Keratinocyte (primary cell): ENCODE measurements around the gene ACTN1.

ENCODE experiments used
- CTCF ChIP-seq, 3 experiments: IDR thresholded peaks in 1 of 3; conservative IDR thresholded peaks in 1 of 3; optimal IDR thresholded peaks in 1 of 3; 2 replicates in 2 of 3; 3 replicates in 1 of 3; pipeline versions ENCODE3 to v1.5.1; 2011; ENCODE audit warnings: low read length in 3 of 3, mild to moderate bottlenecking in 3 of 3, moderate library complexity in 2 of 3, control low read depth in 1 of 3, inconsistent platforms in 1 of 3; ENCODE audit not compliant: insufficient read depth in 2 of 3; ENCODE audit errors: extremely low read depth in 1 of 3
- EZH2 ChIP-seq: IDR thresholded peaks from one replicate; pipeline ENCODE4 v1.6.1; 2012; ENCODE audit warnings: inconsistent platforms, mild to moderate bottlenecking, low read length, moderate library complexity

- TF ChIP-seq CTCF (optimal IDR thresholded peaks at IDR 0.05 in 1 of 3, IDR thresholded peaks at IDR 0.05 in 1 of 3, conservative IDR thresholded peaks at IDR 0.05 in 1 of 3; ENCODE audit: extremely low read depth in 1 of 3, insufficient read depth in 2 of 3, low read length in 3 of 3) = no peak
- no peak for TF ChIP-seq EZH2
Observed at GRCh38 chr14:68836082-68836481, 143.0 kb downstream of the ACTN1 start.
